NCI-H1105 (cell line): ENCODE data around the gene ST8SIA5.

Experiments
- DNase-seq: peaks from one replicate; lab custom pipeline; 2025; lab: John Stamatoyannopoulos, UW

Gene ST8SIA5

GRCh38 chr18:46668694-46669093 lies 88.2 kb downstream of the ST8SIA5 start:
- DNase-seq = no peak

GRCh38 chr18:46668135-46668534 lies 88.7 kb downstream of the ST8SIA5 start:
- DNase-seq = no peak

GRCh38 chr18:46663539-46663938 lies 93.3 kb downstream of the ST8SIA5 start:
- no peak for DNase-seq

GRCh38 chr18:46660957-46661749 lies 95.7 kb downstream of the ST8SIA5 start:
- no peak for DNase-seq

GRCh38 chr18:46659484-46659883 lies 97.4 kb downstream of the ST8SIA5 start:
- no peak for DNase-seq

- no peak for DNase-seq
Measured at GRCh38 chr18:46657115-46657955, 99.5 kb downstream of the ST8SIA5 start, which contains the start of gene LOXHD1. Gene LOXHD1, minus strand, starts transcription at chr18:46657220. Its CDS starts 187 bp downstream, at chr18:46657033.

- no peak for DNase-seq
Measured at GRCh38 chr18:46656326-46657114, 100.3 kb downstream of the ST8SIA5 start.

- DNase-seq = no peak
Measured at GRCh38 chr18:46652372-46652771, 104.5 kb downstream of the ST8SIA5 start.

GRCh38 chr18:46650681-46651080 lies 106.2 kb downstream of the ST8SIA5 start:
- DNase-seq = no peak

GRCh38 chr18:46649071-46649862 lies 107.6 kb downstream of the ST8SIA5 start:
- no peak for DNase-seq

- DNase-seq = no peak
Measured at GRCh38 chr18:46646468-46646867, 110.4 kb downstream of the ST8SIA5 start.

GRCh38 chr18:46642561-46642960 lies 114.3 kb downstream of the ST8SIA5 start:
- DNase-seq = no peak

GRCh38 chr18:46641917-46642316 lies 114.9 kb downstream of the ST8SIA5 start:
- DNase-seq = no peak

- DNase-seq = no peak
Measured at GRCh38 chr18:46639386-46639785, 117.5 kb downstream of the ST8SIA5 start.

GRCh38 chr18:46636040-46636630 lies 120.7 kb downstream of the ST8SIA5 start:
- no peak for DNase-seq

GRCh38 chr18:46632401-46633071 lies 124.3 kb downstream of the ST8SIA5 start:
- DNase-seq = no peak

GRCh38 chr18:46630991-46631390 lies 125.9 kb downstream of the ST8SIA5 start:
- DNase-seq = no peak

- no peak for DNase-seq
Measured at GRCh38 chr18:46630160-46630559, 126.7 kb downstream of the ST8SIA5 start.

GRCh38 chr18:46629361-46629760 lies 127.5 kb downstream of the ST8SIA5 start:
- no peak for DNase-seq

GRCh38 chr18:46628206-46628605 lies 128.6 kb downstream of the ST8SIA5 start:
- no peak for DNase-seq
